ENCODE results near the gene IGFBP4.

GRCh38 chr17:40482722-40483121 lies 39.5 kb downstream of the IGFBP4 start:
- no peak for TF ChIP-seq CTCF (IDR thresholded peaks at IDR 0.05)
- no peak for TF ChIP-seq POLR2A (IDR thresholded peaks at IDR 0.05)
- TF ChIP-seq POLR2AphosphoS5 (IDR thresholded peaks at IDR 0.05) = no peak
